Transverse colon (tissue), 4 donors: Measurements from ENCODE around the gene INTS4. TPM values are rescaled to one million over a fixed set of nuclear protein-coding genes. Genes with fewer than 3 reads are reported as not detected.
"Not testable (repeated sequence)": the region's sequence is repeated elsewhere in the genome, so short reads cannot be mapped to it uniquely, and the experiment has no call there.

Source experiments
- DNase-seq: peaks from one replicate; pipeline ENCODE4 v3.0.0-alpha.2; 2019
- H3K27ac ChIP-seq, 4 donors: fragments of 200-600 bp; sonication (generic); 2 replicates each; pipeline ENCODE4 v1.5.1; 2016 to 2018; ENCODE audit warnings: inconsistent platforms in 4 of 4
- H3K27me3 ChIP-seq: fragments of 200-600 bp; sonication (generic); 2 replicates; pipeline ENCODE4 v1.5.1; 2017; ENCODE audit warnings: inconsistent platforms
- H3K36me3 ChIP-seq, 4 donors: fragments of 200-600 bp; sonication (generic); 2 replicates each; pipeline ENCODE4 v1.5.1; 2017 to 2019; ENCODE audit warnings: inconsistent platforms in 4 of 4
- H3K4me1 ChIP-seq, 4 donors: fragments of 200-600 bp; sonication (generic); 2 replicates each; pipeline ENCODE4 v1.5.1; 2017 to 2020; ENCODE audit warnings: inconsistent platforms in 4 of 4
- H3K4me3 ChIP-seq, 4 donors: fragments of 200-600 bp; sonication (generic); 1 replicate in 1 of 4; 2 replicates in 3 of 4; pipeline versions ENCODE4 v1.5.1 to v1.6.1; 2017 to 2019; ENCODE audit warnings: inconsistent platforms in 4 of 4
- H3K9me3 ChIP-seq, 2 donors: fragments of 200-600 bp; sonication (generic); 2 replicates each; pipeline ENCODE4 v1.5.1; 2017 to 2019; ENCODE audit warnings: inconsistent platforms in 2 of 2
- CTCF ChIP-seq, 5 experiments: fragments of 200-600 bp in 3 of 5; fragments of 450-650 bp in 2 of 5; sonication (generic) in 3 of 5; IDR thresholded peaks; 1 replicate in 2 of 5; 2 replicates in 3 of 5; pipeline ENCODE4 v1.5.1; 2016 to 2017; ENCODE audit warnings: antibody characterized with exemption in 5 of 5, inconsistent platforms in 3 of 5, mild to moderate bottlenecking in 2 of 5, moderate library complexity in 1 of 5
- EP300 ChIP-seq: sonication (generic); formaldehyde crosslinking; IDR thresholded peaks from one replicate; pipeline ENCODE4 v1.6.1; 2017; ENCODE audit warnings: antibody characterized with exemption, low read depth
- POLR2A ChIP-seq: fragments of 450-650 bp; IDR thresholded peaks from one replicate; pipeline ENCODE4 v1.6.1; 2016; ENCODE audit warnings: antibody characterized with exemption, mild to moderate bottlenecking, moderate library complexity
- POLR2AphosphoS5 ChIP-seq, 3 donors: sonication (generic); formaldehyde crosslinking; IDR thresholded peaks; one replicate each; pipeline ENCODE4 v1.6.1; 2016; ENCODE audit warnings: antibody characterized with exemption in 3 of 3
- WGBS, 2 donors: methylation state at CpG; one replicate each; pipeline ENCODE4 v1.1.5; 2018; ENCODE audit warnings: low coverage in 1 of 2; 5-methylcytosine and 5-hydroxymethylcytosine counted together
- in situ Hi-C, 4 donors: fragments of 200-750 bp; cut with MboI; loops; one replicate each; pipeline versions ENCODE4 v1.15.0 to v1.15.1; 2017; ENCODE audit warnings: low sequenced_read_pairs in 3 of 4, low pct_ligation_motif_present in 1 of 4, low pct_unique_long_range_greater_than_20kb in 1 of 4
- intact Hi-C: fragments of 100-400 bp; cut with DNase I; formaldehyde crosslinking; loops from one replicate; pipeline ENCODE4 v1.15.1; 2023; ENCODE audit warnings: low total_unique reads
- total RNA-seq, 4 donors: library from RNA; depleted of rRNA; stranded (reverse); fragments of >200 nt; gene quantifications; one replicate each; pipeline ENCODE4 v1.1.0, GENCODE V29; 2016

INTS4 gene
- total RNA-seq, 4 donors from 2014 or later, result 3.8 to 45.9 (median 31.5) TPM

GRCh38 chr11:77866336-77866735 is 128.1 kb downstream of the INTS4 start:
- Histone ChIP-seq H3K36me3 (peaks cover 0 to 16% (median under 1%) of the 10 kb centered on the region in 4 donors), H3K27me3 (no peaks in the 10 kb centered on the region), H3K4me1 (no peaks in the 10 kb centered on the region), H3K27ac (no peak overlapping the region), H3K4me3 (no peak overlapping the region), H3K9me3 (no peaks in the 10 kb centered on the region)
- WGBS, 2 donors, result 100% methylated on average over 1 of the region's 1 CpG
- intact Hi-C loops, result no loop called here
- TF ChIP-seq POLR2A, result no peak
- TF ChIP-seq POLR2AphosphoS5 (IDR thresholded peaks at IDR 0.05), result no peak
- TF ChIP-seq EP300, result no peak
- no peak for TF ChIP-seq CTCF (IDR thresholded peaks at IDR 0.05)
- in situ Hi-C loops, result no loop called here
- DNase-seq, result no peak

- TF ChIP-seq POLR2A (no peak), CTCF (IDR thresholded peaks at IDR 0.05) (no peak), EP300 (no peak), POLR2AphosphoS5 (IDR thresholded peaks at IDR 0.05) (no peak)
- intact Hi-C loops (no loop called here), in situ Hi-C loops (no loop called here)
- Histone ChIP-seq H3K27ac (no peak overlapping the region), H3K4me3 (no peak overlapping the region), H3K36me3 (peaks cover 0 to 11% (median 0%) of the 10 kb centered on the region in 4 donors), H3K4me1 (no peaks in the 10 kb centered on the region), H3K9me3 (no peaks in the 10 kb centered on the region), H3K27me3 (no peaks in the 10 kb centered on the region)
- WGBS, 2 donors, result 93% methylated on average over 1 of the region's 1 CpG; no CpG with 5 or more reads in 1 of the 2 donors
- no peak for DNase-seq
Observed at GRCh38 chr11:77865805-77866204, 128.7 kb downstream of the INTS4 start.

GRCh38 chr11:77861444-77861843 is 133.0 kb downstream of the INTS4 start:
- H3K36me3 ChIP-seq, DNase-seq, H3K27ac ChIP-seq, H3K27me3 ChIP-seq, H3K4me3 ChIP-seq, in situ Hi-C loops, H3K4me1 ChIP-seq, H3K9me3 ChIP-seq, intact Hi-C loops: not testable (repeated sequence)
- WGBS, 2 donors, result 95 to 98% methylated on average over 5 to 10 of the region's 10 CpGs

GRCh38 chr11:77857906-77858457 is 136.5 kb downstream of the INTS4 start:
- H3K27me3 ChIP-seq, H3K4me1 ChIP-seq, H3K27ac ChIP-seq, in situ Hi-C loops, H3K4me3 ChIP-seq, intact Hi-C loops, DNase-seq: not testable (repeated sequence)
- WGBS, 2 donors, result 91 to 93% methylated on average over 7 to 10 of the region's 10 CpGs
- Histone ChIP-seq H3K9me3 (peaks cover 10% of the 10 kb centered on the region in 2 donors), H3K36me3 (peaks cover 0 to 21% (median 7%) of the 10 kb centered on the region in 4 donors)

GRCh38 chr11:77854838-77855237 is 139.6 kb downstream of the INTS4 start:
- H3K36me3 ChIP-seq, result peaks cover 0 to 21% (median 7%) of the 10 kb centered on the region in 4 donors
- intact Hi-C loops, result no loop called here
- peaks cover 10% of the 10 kb centered on the region in 2 donors for H3K9me3 ChIP-seq
- H3K27me3 ChIP-seq, result no peaks in the 10 kb centered on the region
- H3K4me3 ChIP-seq, result no peak overlapping the region
- H3K27ac ChIP-seq, result no peak overlapping the region
- H3K4me1 ChIP-seq, result no peaks in the 10 kb centered on the region
- 100% methylated on average over 2 of the region's 2 CpGs; no CpG with 5 or more reads in 1 of the 2 donors for WGBS, 2 donors
- no peak for DNase-seq
- no peak for TF ChIP-seq CTCF (IDR thresholded peaks at IDR 0.05)
- no peak for TF ChIP-seq POLR2A
- no peak for TF ChIP-seq POLR2AphosphoS5 (IDR thresholded peaks at IDR 0.05)
- no peak for TF ChIP-seq EP300
- in situ Hi-C loops, result no loop called here
